Ishikawa (cell line): ENCODE data around the gene MRTFA.

Experiments used
- CEBPB ChIP-seq: IDR thresholded peaks from 2 replicates; pipeline ENCODE4 v1.6.1; 2012
- CREB1 ChIP-seq: IDR thresholded peaks from 2 replicates; pipeline ENCODE4 v1.6.1; 2012; ENCODE audit warnings: low read depth
- EGR1 ChIP-seq: IDR thresholded peaks from 2 replicates; pipeline ENCODE4 v1.6.1; 2012
- EP300 ChIP-seq: IDR thresholded peaks from 2 replicates; pipeline ENCODE4 v1.6.1; 2012; ENCODE audit warnings: borderline replicate concordance
- FOXM1 ChIP-seq: IDR thresholded peaks from 2 replicates; pipeline ENCODE4 v1.6.1; 2012; ENCODE audit warnings: low read depth, borderline replicate concordance
- NFIC ChIP-seq: IDR thresholded peaks from 2 replicates; pipeline ENCODE4 v1.6.1; 2012
- RAD21 ChIP-seq: IDR thresholded peaks from 2 replicates; pipeline ENCODE4 v1.6.1; 2012; ENCODE audit warnings: low read depth
- REST ChIP-seq: IDR thresholded peaks from 2 replicates; pipeline ENCODE4 v1.6.1; 2012; ENCODE audit warnings: low read depth, mild to moderate bottlenecking
- TAF1 ChIP-seq: IDR thresholded peaks from 2 replicates; pipeline ENCODE4 v1.6.1; 2012; ENCODE audit warnings: low read depth, mild to moderate bottlenecking
- TCF12 ChIP-seq: IDR thresholded peaks from 2 replicates; pipeline ENCODE4 v1.6.1; 2012; ENCODE audit warnings: low read depth
- TEAD4 ChIP-seq: IDR thresholded peaks from 2 replicates; pipeline ENCODE4 v1.6.1; 2012
- YY1 ChIP-seq: IDR thresholded peaks from 2 replicates; pipeline ENCODE4 v1.6.1; 2012; ENCODE audit warnings: low read depth
- ZBTB7A ChIP-seq: IDR thresholded peaks from 2 replicates; pipeline ENCODE4 v1.6.1; 2012; ENCODE audit warnings: low read depth
- TF ChIP-seq, protein P1 (sequence below): IDR thresholded peaks from 2 replicates; pipeline ENCODE4 v1.6.1; 2012
- TF ChIP-seq, protein P2 (sequence below): IDR thresholded peaks from 2 replicates; pipeline ENCODE4 v1.6.1; 2012

MRTFA gene

GRCh38 chr22:40479126-40479800 lies 157.3 kb downstream of the MRTFA start:
- TF ChIP-seq CEBPB (no peak), EGR1 (no peak), RAD21 (no peak), FOXM1 (no peak), EP300 (no peak), CREB1 (no peak), REST (no peak), ZBTB7A (no peak), TEAD4 (no peak), YY1 (no peak), NFIC (no peak), TCF12 (no peak), TAF1 (no peak)
- TF ChIP-seq, protein P1, sequence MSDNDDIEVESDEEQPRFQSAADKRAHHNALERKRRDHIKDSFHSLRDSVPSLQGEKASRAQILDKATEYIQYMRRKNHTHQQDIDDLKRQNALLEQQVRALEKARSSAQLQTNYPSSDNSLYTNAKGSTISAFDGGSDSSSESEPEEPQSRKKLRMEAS: no peak
- TF ChIP-seq, protein P2, sequence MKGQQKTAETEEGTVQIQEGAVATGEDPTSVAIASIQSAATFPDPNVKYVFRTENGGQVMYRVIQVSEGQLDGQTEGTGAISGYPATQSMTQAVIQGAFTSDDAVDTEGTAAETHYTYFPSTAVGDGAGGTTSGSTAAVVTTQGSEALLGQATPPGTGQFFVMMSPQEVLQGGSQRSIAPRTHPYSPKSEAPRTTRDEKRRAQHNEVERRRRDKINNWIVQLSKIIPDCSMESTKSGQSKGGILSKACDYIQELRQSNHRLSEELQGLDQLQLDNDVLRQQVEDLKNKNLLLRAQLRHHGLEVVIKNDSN: no peak

DNA sequence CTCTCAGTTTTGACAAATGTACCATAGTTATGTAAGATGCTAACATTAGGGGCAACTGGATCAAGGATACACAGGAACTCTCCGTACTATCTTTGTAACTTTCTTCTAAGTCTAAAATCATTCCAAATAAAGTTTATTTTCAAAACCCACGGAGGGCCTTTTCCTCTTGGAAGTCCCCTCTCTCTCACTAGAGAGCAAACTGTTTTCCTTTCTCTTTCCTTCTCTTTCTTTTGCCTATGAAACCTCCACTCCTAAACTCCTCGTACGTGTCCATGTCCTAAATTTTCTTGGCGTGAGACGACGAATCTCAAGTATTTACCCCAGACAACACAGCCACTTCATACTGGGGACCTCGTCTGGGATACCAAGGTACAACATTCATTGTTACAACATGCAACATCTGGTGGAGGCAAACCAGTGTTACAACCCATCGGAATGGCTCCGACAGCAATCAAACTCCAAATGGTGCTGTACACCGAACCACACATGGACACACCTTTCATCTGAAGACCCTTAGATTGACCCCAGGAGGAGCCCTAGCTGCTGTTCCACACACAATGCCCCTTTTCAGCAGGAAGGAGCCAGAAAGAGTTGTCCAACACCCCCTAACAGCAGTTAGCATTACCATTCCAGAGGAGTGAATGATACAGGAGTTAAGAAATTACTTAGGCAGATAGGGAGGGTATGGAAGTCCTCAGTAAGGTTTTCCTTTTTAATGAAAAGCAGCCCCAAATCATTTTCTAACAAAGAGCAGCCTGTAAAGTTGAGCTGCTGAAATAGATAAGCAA lies 158.0 kb downstream of the MRTFA start:
- no peak for TF ChIP-seq CEBPB
- TF ChIP-seq EP300: no peak
- no peak for TF ChIP-seq REST
- TF ChIP-seq, protein P2: no peak
- no peak for TF ChIP-seq ZBTB7A
- no peak for TF ChIP-seq CREB1
- no peak for TF ChIP-seq EGR1
- no peak for TF ChIP-seq TEAD4
- TF ChIP-seq TCF12: no peak
- TF ChIP-seq, protein P1: no peak
- no peak for TF ChIP-seq YY1
- TF ChIP-seq NFIC: no peak
- no peak for TF ChIP-seq TAF1
- no peak for TF ChIP-seq FOXM1
- TF ChIP-seq RAD21: no peak

DNA sequence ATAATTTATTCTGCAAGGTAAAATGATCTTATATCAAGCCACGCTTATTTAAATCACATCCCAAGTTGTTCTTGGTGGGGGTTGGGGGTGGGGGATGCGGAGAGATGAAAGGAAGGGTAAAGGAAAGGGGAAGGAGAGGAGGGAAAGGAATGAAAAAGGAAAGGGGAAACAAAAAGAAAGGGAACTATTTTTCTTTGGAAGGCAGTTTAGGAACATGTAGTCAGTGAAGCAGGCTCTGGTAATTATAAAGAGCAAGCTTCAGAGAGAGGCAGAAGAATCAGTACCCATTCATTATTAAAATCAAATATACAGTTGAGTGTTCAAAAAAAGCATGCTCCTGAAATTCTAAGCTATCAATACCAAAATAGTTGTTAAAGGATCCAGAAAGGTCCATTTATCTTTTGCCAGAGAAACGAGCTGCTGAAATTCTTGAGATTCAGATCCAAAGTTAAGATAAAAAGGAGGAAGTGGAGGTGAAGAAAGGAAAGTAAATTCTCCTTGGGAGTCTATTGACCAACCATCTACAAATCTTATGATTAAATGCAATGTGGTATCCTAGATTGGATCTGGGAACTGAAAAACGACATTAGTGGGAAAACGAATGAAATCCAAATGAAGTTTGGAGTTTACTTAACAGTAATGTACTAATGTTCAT lies 158.7 kb downstream of the MRTFA start:
- no peak for TF ChIP-seq CREB1
- no peak for TF ChIP-seq CEBPB
- no peak for TF ChIP-seq TAF1
- no peak for TF ChIP-seq FOXM1
- no peak for TF ChIP-seq TCF12
- no peak for TF ChIP-seq TEAD4
- TF ChIP-seq RAD21: no peak
- no peak for TF ChIP-seq EGR1
- no peak for TF ChIP-seq EP300
- no peak for TF ChIP-seq NFIC
- TF ChIP-seq, protein P2: no peak
- TF ChIP-seq REST: no peak
- no peak for TF ChIP-seq ZBTB7A
- no peak for TF ChIP-seq YY1
- TF ChIP-seq, protein P1: no peak
